IMR-90 (cell line): Measurements from ENCODE around the gene BCAS3. TPM values are rescaled to one million over a fixed set of nuclear protein-coding genes. Genes with fewer than 3 reads are reported as not detected.
"Not testable (repeated sequence)": the region's sequence is repeated elsewhere in the genome, so short reads cannot be mapped to it uniquely, and the experiment has no call there.

Source experiments
- ATAC-seq: fragments of 200-7000 bp; cut with Tn5 transposase; 2 replicates; pipeline ENCODE4 v1.9.1; 2020; ENCODE audit warnings: low read depth, mild to moderate bottlenecking, moderate library complexity
- BruUV-seq: library from RNA; stranded (reverse); fragments of 400-500 nt; replicated peaks from 2 replicates; lab custom pipeline; 2021; lab: Mats Ljungman, UMichigan
- CTCF ChIA-PET: fragments of 300-600 bp; formaldehyde crosslinking; extraction: SDS; loops from one replicate; lab custom pipeline; 2021; ENCODE audit warnings: antibody characterized with exemption; lab: Yijun Ruan, JAX
- POLR2A ChIA-PET: fragments of 300-600 bp; sonication (Branson Sonifier 250); formaldehyde crosslinking; loops from one replicate; lab custom pipeline; 2022; ENCODE audit warnings: antibody characterized with exemption; ENCODE audit not compliant: unreplicated experiment; lab: Charles Lee
- DNase-seq: peaks from one replicate; pipeline ENCODE4 v3.0.0; 2013
- H2AFZ ChIP-seq: replicated peaks from 2 replicates; pipeline ENCODE3; 2013; ENCODE audit warnings: low read length, mild to moderate bottlenecking; ENCODE audit not compliant: poor library complexity
- H2AK5ac ChIP-seq: 2 replicates; pipeline ENCODE4 v1.6.1; 2013; ENCODE audit warnings: low read depth, low read length, inconsistent platforms
- H2AK9ac ChIP-seq: replicated peaks from 2 replicates; pipeline ENCODE3; 2013; ENCODE audit warnings: mild to moderate bottlenecking, low read depth, low read length, moderate library complexity; ENCODE audit not compliant: poor library complexity
- H2BK120ac ChIP-seq: 2 replicates; pipeline ENCODE4 v1.6.1; 2013; ENCODE audit warnings: low read depth, low read length, inconsistent platforms
- H2BK15ac ChIP-seq: 3 replicates; pipeline ENCODE4 v1.6.1; 2013; ENCODE audit warnings: low read depth, low read length, inconsistent platforms
- H2BK20ac ChIP-seq: 2 replicates; pipeline ENCODE4 v1.6.1; 2013; ENCODE audit warnings: low read depth, mild to moderate bottlenecking, inconsistent platforms, low read length, moderate library complexity
- H2BK5ac ChIP-seq: 2 replicates; pipeline ENCODE4 v1.6.1; 2013; ENCODE audit warnings: mild to moderate bottlenecking, low read depth, low read length, inconsistent platforms; ENCODE audit not compliant: poor library complexity, severe bottlenecking
- H3K14ac ChIP-seq: replicated peaks from 2 replicates; pipeline ENCODE4 v1.6.1; 2013; ENCODE audit warnings: low read depth, low read length, inconsistent platforms
- H3K18ac ChIP-seq: 2 replicates; pipeline ENCODE4 v1.6.1; 2013; ENCODE audit warnings: low read depth, low read length, control low read depth
- H3K23ac ChIP-seq: 2 replicates; pipeline ENCODE4 v1.6.1; 2013; ENCODE audit warnings: low read depth, low read length, inconsistent platforms
- H3K27ac ChIP-seq: 2 replicates; pipeline ENCODE4 v1.5.1; 2013; ENCODE audit warnings: mild to moderate bottlenecking, control low read depth, low read length; ENCODE audit not compliant: insufficient read depth
- H3K27me3 ChIP-seq: 2 replicates; pipeline ENCODE4 v1.6.1; 2013; ENCODE audit warnings: low read length; ENCODE audit not compliant: control insufficient read depth, insufficient read depth
- H3K36me3 ChIP-seq: 2 replicates; pipeline ENCODE4 v1.6.1; 2013; ENCODE audit warnings: low read length, mixed read lengths; ENCODE audit not compliant: control insufficient read depth, insufficient read depth
- H3K4ac ChIP-seq: 2 replicates; pipeline ENCODE4 v1.6.1; 2013; ENCODE audit warnings: low read depth, low read length, inconsistent platforms
- H3K4me1 ChIP-seq: 2 replicates; pipeline ENCODE4 v1.6.1; 2013; ENCODE audit warnings: low read length, mixed read lengths; ENCODE audit not compliant: control insufficient read depth, insufficient read depth
- H3K4me2 ChIP-seq: 2 replicates; pipeline ENCODE4 v1.6.1; 2013; ENCODE audit warnings: low read depth, mild to moderate bottlenecking, control low read depth, low read length, moderate library complexity
- H3K4me3 ChIP-seq: 2 replicates; pipeline ENCODE4 v1.5.1; 2013; ENCODE audit warnings: low read depth, mild to moderate bottlenecking, control low read depth, low read length, moderate library complexity; ENCODE audit not compliant: insufficient read depth
- H3K56ac ChIP-seq: 2 replicates; pipeline ENCODE4 v1.6.1; 2013; ENCODE audit warnings: low read length, inconsistent platforms; ENCODE audit not compliant: insufficient read depth; ENCODE audit errors: extremely low read depth
- H3K79me1 ChIP-seq, 2 experiments: 2 replicates each; pipeline ENCODE4 v1.6.1; 2013; ENCODE audit warnings: low read length in 2 of 2, inconsistent platforms in 1 of 2, low read depth in 1 of 2
- H3K9ac ChIP-seq: 2 replicates; pipeline ENCODE4 v1.6.1; 2013; ENCODE audit warnings: low read depth, low read length, control low read depth
- H3K9me1 ChIP-seq: 2 replicates; pipeline ENCODE4 v1.6.1; 2013; ENCODE audit warnings: low read length, inconsistent platforms; ENCODE audit not compliant: insufficient read depth
- H3K9me3 ChIP-seq: 2 replicates; pipeline ENCODE4 v1.6.1; 2013; ENCODE audit warnings: low read length; ENCODE audit not compliant: control insufficient read depth, insufficient read depth
- H4K20me1 ChIP-seq: 2 replicates; pipeline ENCODE4 v1.6.1; 2013; ENCODE audit warnings: low read length, inconsistent platforms; ENCODE audit not compliant: insufficient read depth
- H4K5ac ChIP-seq: 2 replicates; pipeline ENCODE4 v1.6.1; 2013; ENCODE audit warnings: mild to moderate bottlenecking, low read depth, low read length, control low read depth
- H4K8ac ChIP-seq, 2 experiments: 2 replicates each; pipeline ENCODE4 v1.6.1; 2013; ENCODE audit warnings: low read depth in 2 of 2, low read length in 2 of 2, control low read depth in 1 of 2, inconsistent platforms in 1 of 2
- H4K91ac ChIP-seq: 2 replicates; pipeline ENCODE4 v1.6.1; 2013; ENCODE audit warnings: low read depth, low read length, inconsistent platforms; ENCODE audit not compliant: insufficient read depth
- WGBS, 2 experiments: methylation state at CpG; one replicate each; pipeline versions ENCODE4 v1.1.5 to v1.1.7; 2013; ENCODE audit warnings: missing lambda C conversion rate in 2 of 2; ENCODE audit not compliant: insufficient read length in 1 of 2; ENCODE audit errors: extremely low coverage in 2 of 2; 5-methylcytosine and 5-hydroxymethylcytosine counted together
- dilution Hi-C: fragments of 300-500 bp; cut with HindIII; formaldehyde crosslinking; loops from one replicate; pipeline ENCODE4 v1.14.3; 2018; ENCODE audit warnings: low sequenced_read_pairs; ENCODE audit not compliant: unreplicated experiment
- in situ Hi-C: fragments of 300-500 bp; cut with MboI; formaldehyde crosslinking; loops from 3 replicates; pipeline ENCODE4 v1.14.3; 2019; ENCODE audit warnings: low sequenced_read_pairs, inconsistent platforms, mixed read lengths
- intact Hi-C: fragments of 100-400 bp; cut with micrococcal nuclease; formaldehyde crosslinking; loops from 2 replicates; pipeline ENCODE4 v1.10.0; 2022
- polyA plus RNA-seq, 3 experiments: library from polyadenylated mRNA; depleted of rRNA; stranded (reverse); fragments of >200 nt; gene quantifications; 2 replicates each; pipeline ENCODE4 v1.2.3, GENCODE V29; 2012; ENCODE audit warnings: low replicate concordance in 1 of 3
- total RNA-seq: library from RNA; depleted of rRNA; stranded (reverse); fragments of >200 nt; gene quantifications from 2 replicates; pipeline ENCODE4 v1.2.3, GENCODE V29; 2012

Gene BCAS3
- total and polyA plus RNA-seq, 2 of the 4 experiments (the other 2 are of a cell fraction) = 6.3 to 27.1 TPM

DNA sequence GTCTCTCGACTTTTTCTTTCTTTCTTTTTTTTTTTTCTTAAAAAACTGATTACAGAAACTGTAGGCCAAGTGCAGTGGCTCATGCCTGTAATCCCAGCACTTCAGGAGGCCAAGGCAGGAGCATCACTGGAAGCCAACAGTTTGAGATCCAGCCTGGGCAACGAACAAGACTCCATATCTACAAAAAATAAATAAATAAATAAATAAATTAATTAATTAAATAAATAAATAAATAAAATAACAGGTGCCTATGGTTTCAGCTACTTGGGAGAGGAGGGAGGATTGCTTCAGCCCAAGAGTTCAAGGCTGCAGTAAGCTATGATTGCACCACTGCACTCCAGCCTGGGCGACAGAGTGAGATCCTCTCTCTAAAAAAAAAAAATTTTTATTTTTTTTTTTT, 679.4 kb downstream of the BCAS3 start:
- CTCF ChIA-PET, H3K23ac ChIP-seq, H3K36me3 ChIP-seq, H3K79me1 ChIP-seq, H3K14ac ChIP-seq, H4K8ac ChIP-seq, H3K4me3 ChIP-seq, H3K56ac ChIP-seq, DNase-seq, H2BK120ac ChIP-seq, H3K9me3 ChIP-seq, H2BK20ac ChIP-seq, H3K27me3 ChIP-seq, H4K5ac ChIP-seq, ATAC-seq, H3K27ac ChIP-seq, H2AK9ac ChIP-seq, H3K18ac ChIP-seq, intact Hi-C loops, H4K20me1 ChIP-seq, in situ Hi-C loops, dilution Hi-C loops, H3K4me2 ChIP-seq, H4K91ac ChIP-seq, BruUV-seq, H3K9ac ChIP-seq: not testable (repeated sequence)
- Histone ChIP-seq H3K4me1 (peaks cover 20% of the 10 kb centered on the region), H2BK5ac (peak overlapping the region; percentile 80), H3K9me1 (peaks cover 27% of the 10 kb centered on the region), H2AFZ (peak overlapping the region; percentile 72), H2AK5ac (peak overlapping the region; percentile 42; the same call in 1 of the 2 replicates), H2BK15ac (0 out of 3 replicates have a peak overlapping the region, but pooled peaks have one; percentile 57), H3K4ac (peak overlapping the region; percentile 28; the same call in 1 of the 2 replicates)
- no CpG with 5 or more reads among the region's 3 CpGs for WGBS, 2 experiments
- POLR2A ChIA-PET = interaction anchor here (0.6 kb wide), 1 partner anchor 9 kb away, joined by 3 read pairs; no protein-coding TSS in a partner anchor

DNA sequence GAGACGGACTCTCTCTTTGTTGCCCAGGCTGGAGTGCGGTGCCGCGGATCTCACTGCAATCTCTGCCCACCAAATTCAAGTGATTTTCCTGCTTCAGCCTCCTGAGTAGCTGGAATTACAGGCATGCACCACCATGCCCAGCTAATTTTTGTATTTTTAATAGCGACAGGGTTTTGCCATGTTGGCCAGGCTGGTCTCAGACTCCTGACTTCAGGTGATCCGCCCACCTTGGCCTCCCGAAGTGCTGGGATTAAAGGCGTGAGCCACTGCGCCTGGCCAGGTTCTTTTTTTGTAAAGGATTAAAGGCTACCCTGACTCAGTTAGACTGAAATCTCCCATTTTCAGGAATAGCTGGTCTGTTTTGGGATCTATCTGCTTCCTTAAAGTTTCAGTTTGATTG, 681.9 kb downstream of the BCAS3 start:
- H4K5ac ChIP-seq, H2AK9ac ChIP-seq, H3K36me3 ChIP-seq, H3K56ac ChIP-seq, H2BK5ac ChIP-seq, H2BK120ac ChIP-seq, ATAC-seq, H4K8ac ChIP-seq, BruUV-seq, H2BK15ac ChIP-seq, in situ Hi-C loops, intact Hi-C loops, DNase-seq, H4K91ac ChIP-seq, H3K27ac ChIP-seq, H3K9me3 ChIP-seq, H2BK20ac ChIP-seq, H3K4me2 ChIP-seq, H3K14ac ChIP-seq, H3K27me3 ChIP-seq, H3K4me3 ChIP-seq, H3K9ac ChIP-seq, H3K79me1 ChIP-seq, H4K20me1 ChIP-seq, dilution Hi-C loops, H3K4ac ChIP-seq, H2AK5ac ChIP-seq, H2AFZ ChIP-seq, H3K23ac ChIP-seq: not testable (repeated sequence)
- peak overlapping the region; percentile 34; the same call in 1 of the 2 replicates for H3K18ac ChIP-seq
- H3K9me1 ChIP-seq = peaks cover 13% of the 10 kb centered on the region
- WGBS, 2 experiments = no CpG with 5 or more reads among the region's 9 CpGs
- peaks cover 12% of the 10 kb centered on the region for H3K4me1 ChIP-seq
- CTCF ChIA-PET = interaction anchor here (0.6 to 1.1 kb wide), 3 partner anchors 38 to 648 kb away, joined by 3 read pairs; no protein-coding TSS in a partner anchor
- POLR2A ChIA-PET = interaction anchor here (0.6 kb wide), 1 partner anchor 53 kb away, joined by 4 read pairs; no protein-coding TSS in a partner anchor
